Measurements from ENCODE around the gene PCDHB7. TPM values are rescaled to one million over a fixed set of nuclear protein-coding genes. Genes with fewer than 3 reads are reported as not detected.
"Not testable (repeated sequence)": the region's sequence is repeated elsewhere in the genome, so short reads cannot be mapped to it uniquely, and the experiment has no call there.

Gene PCDHB7
- total and polyA plus RNA-seq, 2 donors (not counting 3 experiments of a cell fraction or from before 2014, with no cell fraction given), result 0.27 to 0.57 TPM

GRCh38 chr5:141201646-141202045 lies 29.2 kb downstream of the PCDHB7 start:
- intact Hi-C loops (cut with micrococcal nuclease); H4K20me1 ChIP-seq (replicated peaks; ENCODE audit: control insufficient read depth, extremely low read depth, insufficient read depth, low read length); H2AFZ ChIP-seq (ENCODE audit: low read depth, low read length); H3K9me3 ChIP-seq (replicated peaks; ENCODE audit: control insufficient read depth, insufficient read depth, low read length); H3K4me2 ChIP-seq (ENCODE audit: insufficient read depth, low read length); H3K27ac ChIP-seq (ENCODE audit: insufficient read depth, low read depth, low read length); POLR2A ChIA-PET; H3K4me3 ChIP-seq (replicated peaks in 1 of 3; ENCODE audit: insufficient read depth in 1 of 3, low read depth in 1 of 3, low read length in 3 of 3); dilution Hi-C loops (cut with MboI; ENCODE audit: extremely low pct_ligation_motif_present, low sequenced_read_pairs); BruUV-seq (replicated peaks); H3K9ac ChIP-seq (replicated peaks; ENCODE audit: extremely low read depth, insufficient read depth, low read length); H3K79me2 ChIP-seq (ENCODE audit: control insufficient read depth, insufficient read depth, low read length); H3K27me3 ChIP-seq (ENCODE audit: control insufficient read depth in 2 of 2, insufficient read depth in 2 of 2, low read length in 2 of 2); DNase-seq (ENCODE audit: low read depth, low spot score); H3K4me1 ChIP-seq (ENCODE audit: control insufficient read depth, extremely low read depth, insufficient read depth, low read length); H3K9me1 ChIP-seq (replicated peaks; ENCODE audit: control insufficient read depth, extremely low read depth, insufficient read depth, low read length); FAIRE-seq; H3K36me3 ChIP-seq (ENCODE audit: control insufficient read depth in 2 of 2, extremely low read depth in 1 of 2, insufficient read depth in 2 of 2, low read length in 2 of 2): not testable (repeated sequence)
- CTCF ChIA-PET, result interaction anchor here (1.0 kb wide), 1 partner anchor 22 kb away, joined by 3 read pairs; the partner anchor contains the start of gene PCDHB14

- dilution Hi-C loops (cut with MboI; ENCODE audit: extremely low pct_ligation_motif_present, low sequenced_read_pairs), result no loop called here
- H3K36me3 ChIP-seq (ENCODE audit: control insufficient read depth in 2 of 2, extremely low read depth in 1 of 2, insufficient read depth in 2 of 2, low read length in 2 of 2), result no peaks in the 10 kb centered on the region
- DNase-seq (ENCODE audit: low read depth, low spot score) (peak; percentile 24), FAIRE-seq (no peak)
- intact Hi-C loops (cut with micrococcal nuclease), result no loop called here
- H3K4me1 ChIP-seq (ENCODE audit: control insufficient read depth, extremely low read depth, insufficient read depth, low read length), result no peaks in the 10 kb centered on the region
- ChIA-PET POLR2A (no interaction called here), CTCF (interaction anchor here (0.9 to 1.4 kb wide), 5 partner anchors 10 to 356 kb away, joined by 3 to 4 read pairs (median 4); partner anchors contain the start of gene PCDHGA11)
- TF ChIP-seq CTCF (IDR thresholded peaks at IDR 0.05; ENCODE audit: extremely low read depth in 1 of 2, insufficient read depth in 1 of 2, low read depth in 1 of 2, low read length in 2 of 2) (no peak), MAX (IDR thresholded peaks at IDR 0.05; ENCODE audit: insufficient read depth, insufficient read length) (no peak), POLR2A (IDR thresholded peaks at IDR 0.05; ENCODE audit: low read depth, low read length) (no peak), EZH2 (IDR thresholded peaks at IDR 0.05; ENCODE audit: borderline replicate concordance, low read depth, low read length, severe bottlenecking) (no peak)
- no peak within 1 kb of the TSS for H3K27ac ChIP-seq (ENCODE audit: insufficient read depth, low read depth, low read length)
- no peak within 1 kb of the TSS for H2AFZ ChIP-seq (ENCODE audit: low read depth, low read length)
- H3K27me3 ChIP-seq (ENCODE audit: control insufficient read depth in 2 of 2, insufficient read depth in 2 of 2, low read length in 2 of 2), result no peaks in the 10 kb centered on the region
- H3K9ac ChIP-seq (replicated peaks; ENCODE audit: extremely low read depth, insufficient read depth, low read length), result no peak within 1 kb of the TSS
- H3K4me2 ChIP-seq (ENCODE audit: insufficient read depth, low read length), result no peak within 1 kb of the TSS
- H3K4me3 ChIP-seq (replicated peaks in 1 of 3; ENCODE audit: insufficient read depth in 1 of 3, low read depth in 1 of 3, low read length in 3 of 3), result no peak within 1 kb of the TSS
- no peaks in the 10 kb centered on the region for H3K9me1 ChIP-seq (replicated peaks; ENCODE audit: control insufficient read depth, extremely low read depth, insufficient read depth, low read length)
- no peaks in the 10 kb centered on the region for H3K9me3 ChIP-seq (replicated peaks; ENCODE audit: control insufficient read depth, insufficient read depth, low read length)
- BruUV-seq (replicated peaks), result no TSS peak
- H3K79me2 ChIP-seq (ENCODE audit: control insufficient read depth, insufficient read depth, low read length), result no peaks in the 10 kb centered on the region
- H4K20me1 ChIP-seq (replicated peaks; ENCODE audit: control insufficient read depth, extremely low read depth, insufficient read depth, low read length), result no peaks in the 10 kb centered on the region
These were observed 36.0 kb downstream of the PCDHB7 start, which contains the start of gene PCDHB12 for GRCh38 chr5:141208478-141208877. PCDHB12 (plus strand) TSS chr5:141208719; CDS start chr5:141208908, 189 bp downstream.

GRCh38 chr5:141210281-141210680 lies 37.8 kb downstream of the PCDHB7 start:
- H3K9ac ChIP-seq (replicated peaks; ENCODE audit: extremely low read depth, insufficient read depth, low read length); FAIRE-seq; H3K4me3 ChIP-seq (replicated peaks in 1 of 3; ENCODE audit: insufficient read depth in 1 of 3, low read depth in 1 of 3, low read length in 3 of 3); H3K36me3 ChIP-seq (ENCODE audit: control insufficient read depth in 2 of 2, extremely low read depth in 1 of 2, insufficient read depth in 2 of 2, low read length in 2 of 2); H3K4me2 ChIP-seq (ENCODE audit: insufficient read depth, low read length); CTCF ChIA-PET; H3K4me1 ChIP-seq (ENCODE audit: control insufficient read depth, extremely low read depth, insufficient read depth, low read length); H3K9me3 ChIP-seq (replicated peaks; ENCODE audit: control insufficient read depth, insufficient read depth, low read length); DNase-seq (ENCODE audit: low read depth, low spot score); intact Hi-C loops (cut with micrococcal nuclease); H3K79me2 ChIP-seq (ENCODE audit: control insufficient read depth, insufficient read depth, low read length); H4K20me1 ChIP-seq (replicated peaks; ENCODE audit: control insufficient read depth, extremely low read depth, insufficient read depth, low read length); H3K9me1 ChIP-seq (replicated peaks; ENCODE audit: control insufficient read depth, extremely low read depth, insufficient read depth, low read length); dilution Hi-C loops (cut with MboI; ENCODE audit: extremely low pct_ligation_motif_present, low sequenced_read_pairs); H3K27me3 ChIP-seq (ENCODE audit: control insufficient read depth in 2 of 2, insufficient read depth in 2 of 2, low read length in 2 of 2); H2AFZ ChIP-seq (ENCODE audit: low read depth, low read length); BruUV-seq (replicated peaks); H3K27ac ChIP-seq (ENCODE audit: insufficient read depth, low read depth, low read length); POLR2A ChIA-PET: not testable (repeated sequence)

Data from endothelial cell of umbilical vein (primary cell).